Spinal cord (tissue), 10 donors: ENCODE measurements around the gene LLCFC1. TPM values are rescaled to one million over a fixed set of nuclear protein-coding genes. Genes with fewer than 3 reads are reported as not detected.

Experiments used
- DNase-seq, 6 donors: peaks; one replicate each; pipeline versions ENCODE4 v3.0.0 to v3.0.0-alpha.2; 2013 to 2015; ENCODE audit warnings: low spot score in 6 of 6, low read depth in 4 of 6
- H3K27ac ChIP-seq: one replicate; pipeline ENCODE4 v1.5.1; 2013; ENCODE audit warnings: low read depth, low read length, control low read depth
- H3K27me3 ChIP-seq: one replicate; pipeline ENCODE4 v1.6.1; 2013; ENCODE audit warnings: low read length; ENCODE audit not compliant: control insufficient read depth, insufficient read depth
- H3K36me3 ChIP-seq: one replicate; pipeline ENCODE4 v1.6.1; 2013; ENCODE audit warnings: low read length; ENCODE audit not compliant: control insufficient read depth, insufficient read depth
- H3K4me1 ChIP-seq: one replicate; pipeline ENCODE4 v1.6.1; 2013; ENCODE audit warnings: low read length; ENCODE audit not compliant: control insufficient read depth, insufficient read depth
- H3K4me3 ChIP-seq: one replicate; pipeline ENCODE4 v1.5.1; 2013; ENCODE audit warnings: low read depth, low read length, control low read depth
- H3K9me3 ChIP-seq: one replicate; pipeline ENCODE4 v1.6.1; 2013; ENCODE audit warnings: low read length; ENCODE audit not compliant: control insufficient read depth, insufficient read depth
- WGBS: methylation state at CpG from one replicate; pipeline ENCODE4 v1.1.5; 2013; ENCODE audit warnings: missing lambda C conversion rate; ENCODE audit not compliant: insufficient coverage; 5-methylcytosine and 5-hydroxymethylcytosine counted together
- long read RNA-seq, 4 donors: transcript quantifications; one replicate each; lab custom pipeline, GENCODE V29; 2026
- polyA plus RNA-seq, 2 donors: library from polyadenylated mRNA; unstranded; fragments of 120-200 nt; gene quantifications; one replicate each; pipeline ENCODE4 v1.2.1, GENCODE V29; 2013; ENCODE audit not compliant: insufficient read length in 2 of 2
- total RNA-seq, 2 donors: library from RNA; depleted of rRNA in 1 of 2; stranded (reverse); fragments of 120-200 nt in 1 of 2; fragments of >200 nt in 1 of 2; gene quantifications; one replicate each; pipeline versions ENCODE4 v1.2.3 to v1.2.4, GENCODE V29; 2013 to 2014
- donor health status: healthy.

LLCFC1 gene
- total RNA-seq, result not detected
- under 1 TPM in 1 of 2 donors, not detected in 1; 0.38 TPM for polyA plus RNA-seq
- long read RNA-seq, donor 1, result 0 reads
- long read RNA-seq, donor 2, result 0 reads
- long read RNA-seq, donor 3, result 0 reads
- long read RNA-seq, donor 4, result 0 reads

DNA sequence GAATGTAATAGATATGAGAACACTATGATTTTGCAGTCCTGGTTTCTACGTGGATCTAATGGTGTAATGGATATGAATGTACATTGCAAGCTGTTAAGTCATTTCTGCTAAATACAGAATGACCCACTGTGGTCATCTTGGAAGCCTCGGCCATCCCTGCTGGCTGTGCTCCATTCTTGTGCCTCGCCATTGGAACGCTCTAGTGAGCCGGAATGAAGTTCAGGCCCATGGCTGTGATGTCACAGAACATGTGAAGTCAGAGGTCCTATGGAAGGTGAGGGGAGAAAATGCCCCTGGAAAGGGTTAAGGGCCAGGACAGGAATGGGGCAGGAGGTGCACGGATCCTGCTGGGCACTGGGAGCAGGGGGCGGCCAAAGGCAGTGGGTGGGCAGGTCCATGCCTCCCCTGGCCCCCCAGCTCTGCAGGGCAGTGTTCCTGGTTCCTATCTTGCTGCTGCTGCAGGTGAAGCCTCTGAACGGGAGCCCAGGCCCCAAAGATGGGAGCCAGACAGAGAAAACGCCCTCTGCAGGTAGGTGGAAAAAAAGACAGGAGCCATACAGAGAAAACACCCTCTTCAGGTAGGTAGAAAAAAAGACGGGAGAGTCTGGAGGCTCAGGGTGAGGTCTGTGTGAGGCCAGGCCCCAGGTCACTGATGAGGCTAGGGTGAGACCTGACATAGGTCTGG is at the start of gene LLCFC1:
Gene LLCFC1 (plus strand): TSS at position 259 of the 685 bp plus-strand sequence. CDS start 138 bp downstream, at position 397.
- Histone ChIP-seq H3K4me3 (no peak within 1 kb of the TSS), H3K27ac (no peak within 1 kb of the TSS), H3K27me3 (no peaks in the 10 kb centered on the region), H3K9me3 (no peaks in the 10 kb centered on the region), H3K4me1 (no peaks in the 10 kb centered on the region), H3K36me3 (no peaks in the 10 kb centered on the region)
- DNase-seq, result no peak
- WGBS, result 61% methylated on average over 10 of the region's 10 CpGs

GRCh38 chr7:142889816-142890215 is 49.5 kb upstream of the LLCFC1 start:
- Histone ChIP-seq H3K36me3 (no peaks in the 10 kb centered on the region), H3K4me3 (no peak overlapping the region), H3K9me3 (no peaks in the 10 kb centered on the region), H3K27me3 (no peaks in the 10 kb centered on the region), H3K27ac (no peak overlapping the region), H3K4me1 (no peaks in the 10 kb centered on the region)
- 68% methylated on average over 3 of the region's 3 CpGs for WGBS
- DNase-seq, result no peak

GRCh38 chr7:142890874-142891485 is 48.3 kb upstream of the LLCFC1 start:
- no peak overlapping the region for H3K27ac ChIP-seq
- no peaks in the 10 kb centered on the region for H3K27me3 ChIP-seq
- H3K4me1 ChIP-seq, result no peaks in the 10 kb centered on the region
- no peak overlapping the region for H3K4me3 ChIP-seq
- H3K36me3 ChIP-seq, result no peaks in the 10 kb centered on the region
- H3K9me3 ChIP-seq, result no peaks in the 10 kb centered on the region
- WGBS, result 85% methylated on average over 12 of the region's 12 CpGs
- no peak for DNase-seq

GRCh38 chr7:142891490-142892082 is 47.7 kb upstream of the LLCFC1 start:
- 76% methylated on average over 4 of the region's 10 CpGs for WGBS
- Histone ChIP-seq H3K4me3 (no peak overlapping the region), H3K27ac (no peak overlapping the region), H3K27me3 (no peaks in the 10 kb centered on the region), H3K4me1 (no peaks in the 10 kb centered on the region), H3K9me3 (no peaks in the 10 kb centered on the region), H3K36me3 (no peaks in the 10 kb centered on the region)
- no peak for DNase-seq

- WGBS, result 92% methylated on average over 5 of the region's 5 CpGs
- no peaks in the 10 kb centered on the region for H3K36me3 ChIP-seq
- H3K27ac ChIP-seq, result no peak overlapping the region
- H3K9me3 ChIP-seq, result no peaks in the 10 kb centered on the region
- DNase-seq, result no peak
- no peaks in the 10 kb centered on the region for H3K27me3 ChIP-seq
- no peaks in the 10 kb centered on the region for H3K4me1 ChIP-seq
- H3K4me3 ChIP-seq, result no peak overlapping the region
Observed at GRCh38 chr7:142892951-142893350, 46.3 kb upstream of the LLCFC1 start.

DNA sequence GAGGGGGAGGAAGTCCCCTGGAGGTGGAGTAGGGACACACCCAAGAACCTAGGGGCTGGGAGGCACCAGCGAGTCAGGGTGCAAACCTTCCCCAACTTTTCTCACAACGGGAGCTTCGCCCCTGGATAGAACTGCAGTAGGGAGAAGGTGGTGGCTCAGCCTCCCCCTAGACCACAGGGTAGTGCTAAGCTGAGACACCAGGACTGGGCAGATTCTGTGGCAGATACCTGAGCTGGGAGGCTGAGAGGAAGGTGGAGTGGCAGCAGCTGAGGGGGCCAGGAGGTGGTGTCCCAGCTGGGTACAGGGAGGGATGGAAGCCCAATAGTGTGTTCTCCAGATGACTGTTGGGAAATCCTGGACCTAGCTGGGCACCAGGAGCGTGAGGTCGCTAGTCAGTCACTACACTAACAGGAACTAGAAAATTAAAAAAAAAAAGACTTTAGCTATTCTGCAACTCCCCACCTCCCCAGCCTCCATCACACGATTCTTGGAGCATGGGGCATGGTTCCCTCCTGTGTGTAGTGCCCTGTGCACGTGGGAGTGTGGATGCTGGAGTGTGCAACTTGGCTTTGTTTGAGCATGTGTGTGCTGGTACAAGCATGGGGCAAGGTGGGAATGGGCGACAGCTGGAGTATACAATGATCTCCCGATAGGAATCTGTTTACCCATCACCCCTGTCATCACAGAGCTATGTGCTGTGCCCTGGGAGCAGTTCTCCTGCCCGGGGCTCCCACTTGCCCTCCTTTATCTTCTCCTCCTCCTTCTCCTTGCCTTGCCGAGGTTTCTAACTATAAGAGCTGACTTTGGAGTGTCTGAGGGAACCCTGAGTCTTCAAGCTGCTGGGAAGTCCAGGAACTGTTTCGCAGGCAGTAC is 44.9 kb upstream of the LLCFC1 start:
- Histone ChIP-seq H3K4me1 (no peaks in the 10 kb centered on the region), H3K9me3 (no peaks in the 10 kb centered on the region), H3K27ac (no peak overlapping the region), H3K4me3 (no peak overlapping the region), H3K27me3 (no peaks in the 10 kb centered on the region), H3K36me3 (no peaks in the 10 kb centered on the region)
- WGBS, result 80% methylated on average over 2 of the region's 12 CpGs
- no peak for DNase-seq

- Histone ChIP-seq H3K27me3 (no peaks in the 10 kb centered on the region), H3K4me3 (no peak overlapping the region), H3K36me3 (no peaks in the 10 kb centered on the region), H3K4me1 (no peaks in the 10 kb centered on the region), H3K27ac (no peak overlapping the region), H3K9me3 (no peaks in the 10 kb centered on the region)
- no peak for DNase-seq
- WGBS, result 82% methylated on average over 4 of the region's 6 CpGs
Observed at GRCh38 chr7:142894985-142895593, 44.2 kb upstream of the LLCFC1 start.

- H3K27me3 ChIP-seq, result no peaks in the 10 kb centered on the region
- H3K27ac ChIP-seq, result no peak overlapping the region
- H3K9me3 ChIP-seq, result no peaks in the 10 kb centered on the region
- DNase-seq, result no peak
- H3K4me3 ChIP-seq, result no peak overlapping the region
- WGBS, result no CpG with 5 or more reads among the region's 3 CpGs
- H3K36me3 ChIP-seq, result no peaks in the 10 kb centered on the region
- H3K4me1 ChIP-seq, result no peaks in the 10 kb centered on the region
Observed at GRCh38 chr7:142896151-142896550, 43.1 kb upstream of the LLCFC1 start.
